Endothelial cell of umbilical vein (primary cell): ENCODE measurements around the gene APLP2. TPM values are rescaled to one million over a fixed set of nuclear protein-coding genes. Genes with fewer than 3 reads are reported as not detected.

ENCODE experiments used
- BruUV-seq: library from RNA; stranded (reverse); fragments of 400-500 nt; replicated peaks from 2 replicates; lab custom pipeline; 2021; lab: Mats Ljungman, UMichigan
- CTCF ChIA-PET: fragments of 300-600, 350-600 bp; sonication (Branson Sonifier 250); formaldehyde crosslinking; loops from one replicate; lab custom pipeline; 2021; ENCODE audit warnings: antibody characterized with exemption, inconsistent platforms; lab: Charles Lee
- POLR2A ChIA-PET: fragments of 300-600, 350-600 bp; sonication (Branson Sonifier 250); formaldehyde crosslinking; loops from one replicate; lab custom pipeline; 2021; ENCODE audit warnings: antibody characterized with exemption, inconsistent platforms; lab: Charles Lee
- DNase-seq: peaks from one replicate; pipeline ENCODE4 v3.0.0-alpha.2; 2011; ENCODE audit warnings: low read depth, low spot score
- FAIRE-seq: peaks from 2 replicates; lab custom pipeline; 2011; peaks lifted over from hg19 to GRCh38; lab: Jason Lieb, UNC
- H2AFZ ChIP-seq: 2 replicates; pipeline ENCODE4 v1.6.0; 2012; ENCODE audit warnings: low read depth, low read length, control low read depth, inconsistent platforms
- H3K27ac ChIP-seq: 2 replicates; pipeline ENCODE4 v1.5.1; 2011; ENCODE audit warnings: low read depth, mild to moderate bottlenecking, control low read depth, low read length, moderate library complexity; ENCODE audit not compliant: insufficient read depth
- H3K27me3 ChIP-seq, 2 experiments: 2 replicates each; pipeline versions ENCODE4 v1.6.0 to v1.6.1; 2011; ENCODE audit warnings: low read length in 2 of 2, mixed read lengths in 1 of 2; ENCODE audit not compliant: control insufficient read depth in 2 of 2, insufficient read depth in 2 of 2
- H3K36me3 ChIP-seq, 2 experiments: 2 replicates in 1 of 2; 3 replicates in 1 of 2; pipeline ENCODE4 v1.5.1; 2011; ENCODE audit warnings: low read length in 2 of 2, mild to moderate bottlenecking in 1 of 2, moderate library complexity in 1 of 2; ENCODE audit not compliant: control insufficient read depth in 2 of 2, insufficient read depth in 2 of 2; ENCODE audit errors: extremely low read depth in 1 of 2
- H3K4me1 ChIP-seq: 3 replicates; pipeline ENCODE4 v1.5.1; 2011; ENCODE audit warnings: mild to moderate bottlenecking, low read length; ENCODE audit not compliant: control insufficient read depth, insufficient read depth; ENCODE audit errors: extremely low read depth
- H3K4me2 ChIP-seq: 2 replicates; pipeline ENCODE4 v1.6.1; 2011; ENCODE audit warnings: low read length, control low read depth, mixed read lengths; ENCODE audit not compliant: insufficient read depth
- H3K4me3 ChIP-seq, 3 experiments: fragments of 200-600 bp in 1 of 3; sonication (generic), shearing (Covaris generic) in 1 of 3; replicated peaks in 1 of 3; 2 replicates each; pipeline ENCODE4 v1.5.1; 2011 to 2016; ENCODE audit warnings: control low read depth in 3 of 3, low read length in 3 of 3, mild to moderate bottlenecking in 2 of 3, inconsistent platforms in 1 of 3, low read depth in 1 of 3, moderate library complexity in 1 of 3; ENCODE audit not compliant: insufficient read depth in 1 of 3
- H3K79me2 ChIP-seq: 2 replicates; pipeline ENCODE4 v1.6.0; 2012; ENCODE audit warnings: low read length, inconsistent platforms; ENCODE audit not compliant: control insufficient read depth, insufficient read depth
- H3K9ac ChIP-seq: replicated peaks from 2 replicates; pipeline ENCODE3; 2011; ENCODE audit warnings: low read length, control low read depth; ENCODE audit not compliant: insufficient read depth; ENCODE audit errors: extremely low read depth
- H3K9me1 ChIP-seq: replicated peaks from 3 replicates; pipeline ENCODE4 v1.6.0; 2011; ENCODE audit warnings: mild to moderate bottlenecking, low read length; ENCODE audit not compliant: control insufficient read depth, insufficient read depth; ENCODE audit errors: extremely low read depth
- H3K9me3 ChIP-seq: replicated peaks from 2 replicates; pipeline ENCODE4 v1.5.1; 2012; ENCODE audit warnings: low read length, inconsistent platforms; ENCODE audit not compliant: control insufficient read depth, insufficient read depth
- H4K20me1 ChIP-seq: replicated peaks from 2 replicates; pipeline ENCODE3; 2011; ENCODE audit warnings: mild to moderate bottlenecking, low read length; ENCODE audit not compliant: control insufficient read depth, insufficient read depth; ENCODE audit errors: extremely low read depth
- CTCF ChIP-seq, 2 donors: IDR thresholded peaks; 1 replicate in 1 of 2; 2 replicates in 1 of 2; pipeline ENCODE4 v1.5.1; 2011; ENCODE audit warnings: low read length in 2 of 2, mild to moderate bottlenecking in 2 of 2, moderate library complexity in 2 of 2, control low read depth in 1 of 2, inconsistent platforms in 1 of 2, low read depth in 1 of 2; ENCODE audit not compliant: insufficient read depth in 1 of 2; ENCODE audit errors: extremely low read depth in 1 of 2
- EZH2 ChIP-seq: IDR thresholded peaks from 2 replicates; pipeline ENCODE4 v1.6.1; 2012; ENCODE audit warnings: borderline replicate concordance, low read depth, mild to moderate bottlenecking, moderate library complexity, low read length, inconsistent platforms; ENCODE audit not compliant: severe bottlenecking
- FOS ChIP-seq: IDR thresholded peaks from 2 replicates; pipeline ENCODE4 v1.6.1; 2011; ENCODE audit warnings: mild to moderate bottlenecking, low read length, moderate library complexity, borderline replicate concordance; ENCODE audit not compliant: insufficient read depth
- GATA2 ChIP-seq: IDR thresholded peaks from 2 replicates; pipeline ENCODE4 v1.7.0; 2011; ENCODE audit warnings: low read depth, mild to moderate bottlenecking, moderate library complexity, mixed read lengths, low read length; ENCODE audit not compliant: insufficient read length, insufficient read depth
- JUN ChIP-seq: IDR thresholded peaks from 2 replicates; pipeline ENCODE4 v1.6.1; 2011; ENCODE audit warnings: borderline replicate concordance, low read depth; ENCODE audit not compliant: insufficient read length, insufficient read depth
- MAX ChIP-seq: IDR thresholded peaks from 2 replicates; pipeline ENCODE4 v1.6.1; 2011; ENCODE audit not compliant: insufficient read depth, insufficient read length
- MYC ChIP-seq: IDR thresholded peaks from one replicate; pipeline ENCODE4 v1.6.1; 2011; ENCODE audit warnings: mild to moderate bottlenecking, low read depth, low read length
- POLR2A ChIP-seq: IDR thresholded peaks from 2 replicates; pipeline ENCODE4 v1.6.1; 2012; ENCODE audit warnings: low read depth, mild to moderate bottlenecking, control low read depth, low read length
- POLR2AphosphoS5 ChIP-seq: IDR thresholded peaks from 2 replicates; pipeline ENCODE4 v1.6.1; 2012; ENCODE audit warnings: low read depth, mild to moderate bottlenecking, control low read depth, low read length, moderate library complexity; ENCODE audit not compliant: insufficient read depth
- dilution Hi-C: fragments of 300-500 bp; cut with MboI; formaldehyde crosslinking; loops from one replicate; pipeline ENCODE4 v1.15.0; 2019; ENCODE audit warnings: low sequenced_read_pairs; ENCODE audit not compliant: extremely low pct_ligation_motif_present
- intact Hi-C: fragments of 100-400 bp; cut with micrococcal nuclease; formaldehyde crosslinking; loops from one replicate; pipeline ENCODE4 v1.10.0; 2022
- polyA plus RNA-seq, 4 experiments: library from polyadenylated mRNA; depleted of rRNA in 3 of 4; stranded (reverse) in 3 of 4; unstranded in 1 of 4; fragments of >200 nt; gene quantifications; 2 replicates each; pipeline versions ENCODE4 v1.2.1 to v1.2.3, GENCODE V29; 2011 to 2012; ENCODE audit warnings: missing spikeins in 1 of 4
- total RNA-seq: library from RNA; stranded (reverse); gene quantifications from 2 replicates; pipeline ENCODE4 v1.2.3, GENCODE V29; 2021

APLP2 gene
- total and polyA plus RNA-seq, 2 donors (not counting 3 experiments of a cell fraction or from before 2014, with no cell fraction given), result 493 to 543 TPM

- Histone ChIP-seq H3K4me1 (peaks cover 24% of the 10 kb centered on the region), H3K27me3 (no peaks in the 10 kb centered on the region), H3K79me2 (peaks cover 94% of the 10 kb centered on the region), H3K27ac (no peak overlapping the region), H2AFZ (no peak overlapping the region), H3K9me1 (no peaks in the 10 kb centered on the region), H3K9me3 (no peaks in the 10 kb centered on the region), H4K20me1 (peaks cover 4% of the 10 kb centered on the region), H3K4me2 (no peak overlapping the region), H3K36me3 (peaks cover 12% of the 10 kb centered on the region in 2 experiments), H3K4me3 (no peak overlapping the region), H3K9ac (no peak overlapping the region)
- ChIA-PET CTCF (interaction anchor here (1.0 to 1.8 kb wide), 9 partner anchors 8 to 202 kb away, joined by 3 to 14 read pairs (median 3); no protein-coding TSS in a partner anchor), POLR2A (interaction anchor here (0.6 to 0.7 kb wide), 2 partner anchors 29 to 112 kb away, joined by 3 to 4 read pairs; partner anchors contain the start of gene PRDM10)
- no TSS peak for BruUV-seq
- intact Hi-C loops, result no loop called here
- FAIRE-seq (no peak), DNase-seq (no peak)
- TF ChIP-seq FOS (no peak), EZH2 (no peak), POLR2A (no peak), GATA2 (no peak), CTCF (IDR thresholded peaks at IDR 0.05; ENCODE audit: extremely low read depth in 1 of 2, insufficient read depth in 1 of 2, low read depth in 1 of 2, low read length in 2 of 2) (no peak), JUN (no peak), MYC (no peak), POLR2AphosphoS5 (no peak), MAX (no peak)
- dilution Hi-C loops, result no loop called here
These were observed 45.0 kb downstream of the APLP2 start for GRCh38 chr11:130114726-130115125.
